Measurements from ENCODE around the gene EVC2.

Gene EVC2

DNA sequence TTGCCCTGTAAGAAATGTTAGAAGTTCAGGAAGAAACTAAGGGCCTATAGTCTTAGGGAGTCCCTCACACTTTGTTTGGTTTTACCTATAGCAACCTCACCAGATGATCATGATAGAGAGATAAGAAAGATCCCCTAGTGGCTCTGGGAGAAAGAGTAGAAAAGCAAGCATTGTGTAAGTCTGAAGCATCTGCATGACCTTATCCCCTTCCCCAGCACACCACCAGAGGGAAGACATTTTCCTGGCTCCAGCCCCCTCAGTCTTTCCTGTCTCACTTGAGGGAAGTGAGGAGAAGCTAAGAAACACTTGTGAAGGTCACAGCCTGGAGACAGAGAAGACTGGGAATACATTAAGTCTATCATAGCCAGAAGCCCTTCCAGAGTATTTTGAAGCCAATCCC is 154.0 kb downstream of the EVC2 start:
- no peak for ATAC-seq

DNA sequence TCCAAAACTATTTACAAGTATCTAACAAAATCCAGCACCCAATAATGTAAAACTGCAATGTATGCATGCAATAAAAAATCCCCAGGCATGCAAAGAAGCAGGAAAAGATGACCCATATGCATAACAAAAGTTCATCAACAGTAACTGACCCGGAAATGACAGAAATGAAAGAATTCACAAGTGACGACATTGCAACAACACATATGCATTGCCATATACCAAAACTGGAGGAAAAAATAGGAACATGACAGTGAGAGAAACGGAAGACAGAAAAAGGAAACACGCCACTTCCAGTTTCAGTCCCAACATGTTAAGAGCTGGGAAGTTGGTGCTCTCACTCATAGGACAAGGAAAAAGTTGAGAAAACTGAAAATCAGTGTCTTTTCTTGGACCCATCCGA is 154.6 kb downstream of the EVC2 start:
- ATAC-seq, result no peak

DNA sequence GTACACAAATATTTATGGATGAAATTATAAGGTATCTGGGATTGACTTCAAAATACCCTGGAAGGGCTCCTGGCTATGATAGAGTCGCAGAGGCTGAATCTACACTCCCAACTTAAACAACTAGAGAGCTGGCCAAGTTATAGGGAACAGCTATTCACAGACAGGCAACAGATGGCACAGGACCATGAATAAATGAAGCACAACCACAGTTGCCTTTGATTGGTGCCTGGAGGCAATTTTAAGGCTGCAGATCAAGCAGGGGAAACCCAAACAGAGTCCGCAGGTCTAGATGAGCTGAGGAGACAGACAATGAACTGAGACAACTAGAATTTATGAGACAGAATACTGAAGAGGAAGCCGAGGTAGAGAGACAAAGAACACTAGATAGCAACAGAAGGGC is 155.9 kb downstream of the EVC2 start:
- no peak for ATAC-seq

DNA sequence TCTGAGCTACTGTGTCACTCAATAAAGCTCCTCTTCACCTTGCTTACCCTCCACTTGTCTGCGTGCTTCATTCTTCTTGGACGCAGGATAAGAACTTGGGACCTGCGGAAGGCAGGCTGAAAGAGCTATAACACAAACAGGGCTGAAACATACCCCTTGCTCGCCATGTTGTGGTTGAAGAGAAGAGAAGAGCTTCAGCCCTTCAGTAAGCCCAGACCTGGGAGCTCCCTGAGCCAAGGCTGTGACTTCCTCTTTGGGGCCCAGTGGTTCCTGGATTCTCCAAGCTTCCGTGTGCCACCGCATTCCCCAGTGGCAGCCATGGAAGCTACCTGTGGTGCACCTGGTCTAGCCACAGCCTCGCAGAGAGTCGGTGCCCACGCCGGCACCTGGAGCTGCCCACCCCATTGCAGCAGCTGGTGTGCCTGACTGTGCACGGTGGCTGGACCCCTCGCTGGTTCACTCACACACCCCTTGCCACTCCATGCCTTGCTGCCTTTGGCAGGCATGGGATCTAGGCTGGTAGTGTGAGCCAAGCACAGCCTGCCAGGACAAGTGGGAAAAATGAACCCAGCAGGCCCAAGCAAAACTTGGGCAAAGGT is 160.6 kb downstream of the EVC2 start:
- no peak for ATAC-seq

DNA sequence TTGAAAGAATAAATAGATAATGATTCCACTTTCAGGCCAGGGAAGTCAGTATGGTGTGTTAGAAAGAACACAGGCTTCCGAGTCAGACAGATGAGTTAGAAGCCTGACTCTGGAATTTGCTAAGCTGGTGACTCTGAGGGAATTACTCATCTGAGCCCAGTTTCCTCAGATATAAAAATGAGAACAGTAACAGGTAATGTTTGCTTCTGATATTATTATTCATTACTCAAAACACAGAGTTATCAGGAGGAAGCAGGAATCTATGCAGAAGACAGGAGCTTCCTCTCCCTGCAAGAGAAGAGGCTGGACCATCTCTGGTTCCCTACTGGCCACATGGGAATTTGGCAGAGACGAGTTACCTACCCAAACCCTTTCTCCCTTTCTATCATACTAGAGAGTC is 163.1 kb downstream of the EVC2 start:
- no peak for ATAC-seq

DNA sequence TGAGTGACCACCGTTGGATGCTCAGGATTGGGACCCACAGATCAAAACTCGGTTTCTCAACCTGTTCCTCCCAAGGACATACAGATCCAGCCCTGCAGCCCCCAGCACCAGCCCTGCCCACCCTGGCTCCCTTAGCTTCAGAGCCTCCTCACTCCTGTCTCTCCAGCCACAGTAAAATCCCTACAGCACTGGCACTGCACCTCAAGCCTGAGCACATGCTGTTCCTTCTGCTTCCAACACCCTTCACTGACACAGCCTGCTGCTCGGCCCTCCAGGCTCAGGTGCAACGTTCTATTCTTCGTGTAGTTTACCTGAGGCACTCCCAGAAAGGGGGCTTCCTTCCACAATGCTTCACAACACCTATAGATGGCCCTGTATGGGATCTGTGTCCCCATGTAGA is 163.6 kb downstream of the EVC2 start:
- ATAC-seq, result no peak

DNA sequence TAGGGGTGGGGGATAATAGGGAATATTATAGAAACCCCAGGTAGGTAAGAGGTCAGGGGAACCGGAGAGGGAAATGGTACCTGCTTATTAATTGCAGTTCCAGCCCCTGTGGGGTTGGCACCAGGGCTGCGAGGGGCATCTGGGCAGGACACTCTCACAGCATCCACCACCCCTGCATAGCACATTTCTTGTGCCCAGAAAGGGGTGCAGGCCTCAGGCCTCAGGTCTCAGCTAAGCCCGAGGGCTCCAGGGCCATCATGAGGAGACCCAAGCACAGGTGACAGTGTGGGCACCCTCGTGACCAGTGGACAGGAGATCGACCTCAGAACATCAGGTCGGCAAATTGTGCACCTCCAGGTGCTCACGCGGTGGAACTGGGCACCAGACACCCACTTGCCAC is 164.7 kb downstream of the EVC2 start:
- ATAC-seq, result no peak

DNA sequence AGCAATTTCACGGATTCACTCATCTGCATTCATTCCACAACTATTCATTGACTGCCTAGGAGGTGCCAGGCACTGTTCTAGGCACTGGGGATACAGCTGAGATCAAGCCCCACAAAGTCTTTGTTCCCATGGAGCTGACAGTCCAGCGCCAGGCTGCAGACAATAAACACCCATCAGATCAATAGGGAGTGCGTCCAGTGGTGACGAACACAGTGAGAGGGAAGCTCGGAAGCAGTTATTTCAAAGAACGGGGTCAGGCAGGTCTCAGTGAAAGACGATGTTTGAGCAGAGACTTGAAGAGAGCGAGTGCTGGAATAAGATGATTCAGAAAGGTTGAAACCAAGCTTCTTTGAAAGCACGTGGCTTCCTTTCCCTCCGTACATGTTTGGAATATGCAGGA is 167.2 kb downstream of the EVC2 start:
- ATAC-seq, result no peak

DNA sequence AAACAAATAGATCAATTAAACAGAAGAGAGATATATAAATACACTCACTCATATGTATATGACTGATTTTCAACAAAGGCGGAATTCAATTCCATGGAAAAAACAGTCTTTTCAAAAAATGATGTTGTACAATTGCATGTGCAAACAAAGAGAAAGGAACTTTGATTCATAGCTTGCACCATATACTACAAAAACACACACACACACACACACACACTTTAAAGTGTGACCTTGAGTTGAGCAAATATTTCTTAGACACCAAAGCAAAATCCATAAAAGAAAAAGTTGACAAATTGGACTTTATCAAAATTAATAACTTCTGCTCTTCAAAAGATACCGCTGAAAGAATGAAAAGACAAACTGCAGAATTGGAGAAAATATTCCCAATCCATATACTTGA is 168.8 kb downstream of the EVC2 start:
- ATAC-seq, result no peak

DNA sequence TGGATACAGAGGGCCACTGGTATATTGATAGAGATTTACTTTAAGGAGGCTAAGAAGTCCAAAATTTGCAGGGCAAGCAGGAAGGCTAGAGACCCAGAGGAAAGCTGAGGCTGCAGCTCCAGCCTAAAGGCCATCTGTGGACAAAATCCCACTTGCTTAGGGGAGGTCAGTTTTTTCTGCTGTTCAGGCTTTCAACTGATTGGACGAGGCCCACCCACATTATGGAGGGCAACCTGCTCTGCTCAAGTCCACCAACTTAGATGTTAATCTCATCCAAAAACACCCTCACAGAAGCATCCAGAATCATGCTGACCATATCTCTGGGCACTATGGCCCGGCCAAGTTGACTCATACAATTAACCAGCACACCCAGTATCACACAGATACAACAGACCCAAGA is 176.3 kb downstream of the EVC2 start:
- ATAC-seq, result no peak

DNA sequence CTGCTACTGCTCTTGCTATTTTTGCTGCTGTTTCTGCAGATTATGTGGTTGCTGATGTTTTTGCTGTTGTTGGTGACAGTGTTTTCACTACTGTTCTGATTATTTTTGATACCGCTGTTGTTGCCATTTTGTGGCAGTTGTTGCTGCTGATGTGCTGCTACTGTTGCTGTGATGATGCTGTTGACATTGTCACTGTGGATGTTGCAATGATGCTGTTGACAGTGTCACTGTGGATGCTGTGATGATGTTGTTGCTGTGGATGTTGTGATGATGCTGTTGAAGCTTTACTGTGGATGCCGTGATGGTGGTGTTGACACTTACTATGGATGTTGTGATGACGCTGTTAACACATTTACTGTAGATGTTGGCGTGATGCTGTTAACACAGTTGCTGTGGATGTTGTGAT is 180.3 kb downstream of the EVC2 start:
- no peak for ATAC-seq

DNA sequence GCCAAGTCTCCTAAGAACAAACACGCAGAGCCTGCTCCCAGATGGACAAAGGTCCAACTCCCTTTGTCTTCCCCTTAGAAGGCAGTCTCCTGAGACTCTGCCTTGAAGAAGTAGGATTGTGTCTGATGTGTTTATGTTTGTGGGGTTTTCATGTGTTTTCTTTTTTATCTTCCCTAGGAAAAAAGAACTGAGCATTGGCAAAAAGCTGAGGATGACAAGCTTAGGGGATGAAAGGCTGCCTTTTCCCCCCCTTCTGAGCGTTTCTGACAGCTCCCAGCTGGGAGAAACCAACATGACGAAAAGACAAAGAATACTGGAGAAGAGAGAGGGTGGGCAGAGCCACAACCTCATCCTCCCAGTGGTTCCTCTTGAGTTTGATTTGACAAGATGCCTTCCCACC is 181.1 kb downstream of the EVC2 start:
- ATAC-seq, result no peak

DNA sequence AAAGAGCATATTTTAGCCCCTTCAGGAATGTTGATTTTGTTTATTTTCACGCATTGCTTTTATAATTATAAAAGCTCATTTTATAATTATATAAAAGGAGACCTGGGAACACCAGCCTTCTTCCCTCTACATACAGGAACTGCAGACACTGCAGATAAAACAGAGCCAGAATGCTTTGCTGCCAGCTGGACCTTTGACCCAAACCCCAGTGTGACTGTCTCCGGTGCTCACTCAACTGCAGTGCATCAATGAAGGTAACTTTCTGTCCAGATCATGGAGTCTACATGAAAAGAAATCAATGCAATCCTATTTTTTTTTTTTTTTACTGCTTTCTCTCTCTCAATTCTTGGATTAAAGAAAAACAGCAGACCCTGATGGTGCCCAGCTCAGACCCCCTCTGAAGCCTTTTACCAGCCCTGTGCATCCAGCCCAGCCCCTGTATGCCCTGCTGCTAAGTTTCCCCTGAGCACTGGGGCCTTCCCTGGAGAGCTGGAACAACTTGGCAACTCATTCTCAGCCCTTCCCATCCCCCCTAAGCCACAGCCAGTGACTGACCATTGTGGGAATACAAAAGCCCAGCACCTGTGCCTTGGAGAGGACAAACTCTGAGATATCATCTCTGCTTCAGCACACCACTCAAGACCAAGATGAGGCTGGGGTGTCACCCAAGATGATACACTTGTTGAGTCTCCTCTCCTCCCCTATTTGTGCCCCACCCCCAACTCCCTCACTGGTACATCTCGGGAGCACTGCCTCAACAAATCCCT is 182.1 kb downstream of the EVC2 start:
- no peak for ATAC-seq

DNA sequence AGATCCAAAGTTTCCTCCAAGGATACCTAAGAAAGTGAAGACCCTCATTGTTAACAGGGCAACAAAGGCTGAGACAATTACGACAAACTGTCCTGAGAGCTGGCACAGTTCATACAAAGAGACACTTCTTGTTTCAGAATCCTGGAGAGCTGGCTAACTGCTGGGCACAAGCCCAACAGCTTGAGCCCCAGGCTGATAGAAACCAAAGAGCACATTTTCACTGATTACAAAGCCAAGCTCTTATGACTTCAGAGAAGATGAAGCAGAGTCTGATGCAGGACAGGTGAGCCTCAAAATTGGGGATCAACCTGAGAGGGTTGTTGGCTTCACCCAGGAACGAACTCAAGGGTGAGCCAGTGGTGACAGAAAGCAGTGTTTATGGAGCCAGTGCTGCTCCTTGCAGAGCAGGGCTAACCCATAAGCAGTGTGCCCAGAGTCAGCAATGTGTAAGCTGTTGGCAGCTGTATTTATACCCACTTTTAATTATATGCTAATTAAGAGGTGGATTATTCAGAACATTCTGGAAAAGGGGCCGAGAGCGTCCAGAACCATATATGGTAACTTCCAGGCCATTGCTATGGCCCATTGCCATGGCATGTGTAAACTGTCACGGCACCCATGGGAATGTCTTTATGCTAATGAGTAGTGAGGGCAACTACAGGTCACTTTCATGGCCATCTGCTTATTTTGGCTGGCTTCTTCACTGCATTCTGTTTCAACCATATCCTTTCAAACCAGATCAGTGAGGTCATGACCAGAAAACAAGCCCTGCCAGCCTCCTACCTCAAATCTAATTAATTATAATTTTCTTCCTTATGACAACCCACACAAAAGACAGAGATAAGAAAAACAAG is 183.7 kb downstream of the EVC2 start:
- no peak for ATAC-seq

DNA sequence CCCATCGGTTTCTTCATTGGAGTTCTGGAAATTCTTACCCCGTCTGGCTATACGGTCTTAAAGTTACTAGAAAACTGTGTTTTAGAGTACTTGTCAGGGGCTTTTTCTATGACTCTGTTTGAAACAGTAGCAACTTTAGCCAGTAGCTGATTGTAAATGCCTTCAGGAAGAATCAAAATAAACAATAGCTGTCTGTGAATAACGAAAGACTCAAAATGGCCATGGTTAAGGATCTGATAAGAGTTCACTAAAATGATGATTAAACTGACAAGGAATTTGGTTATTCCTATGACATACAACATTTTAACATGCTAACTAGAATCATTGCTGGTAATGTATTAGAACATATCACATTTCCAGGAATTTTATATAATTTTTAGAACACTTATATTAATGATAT is 191.0 kb downstream of the EVC2 start:
- ATAC-seq, result no peak

DNA sequence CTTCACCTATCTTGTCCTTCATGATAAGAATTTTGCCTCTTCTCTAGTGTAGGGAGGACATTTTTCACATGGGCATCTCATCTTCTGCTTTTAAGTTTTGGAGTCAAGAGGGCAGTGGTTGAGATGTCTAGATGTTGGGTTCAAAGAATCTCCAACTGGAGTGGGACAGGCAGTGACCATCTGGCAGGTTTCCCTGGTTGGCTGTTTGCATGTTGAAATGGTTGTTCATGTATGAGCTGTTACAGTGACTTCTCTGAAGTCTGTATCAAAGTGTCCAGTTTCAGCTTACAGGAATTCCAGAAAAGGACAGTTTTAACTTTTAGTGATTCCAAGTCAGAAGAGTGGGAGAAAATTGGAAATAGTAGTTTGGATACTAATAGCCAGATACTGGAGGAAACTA is 192.7 kb downstream of the EVC2 start:
- ATAC-seq, result no peak

Measured in activated CD4-positive, CD25-positive, alpha-beta regulatory T cell treated with anti-CD3 and anti-CD28 coated beads, Interleukin-2, amount 50 U/mL, for 24 hours (primary cell).